Uterus (tissue), 2 donors: ENCODE results near the gene IQCE.

ENCODE experiments used
- CTCF ChIP-seq, 4 experiments: fragments of 200-600 bp in 2 of 4; fragments of 450-650 bp in 2 of 4; sonication (generic) in 2 of 4; IDR thresholded peaks; one replicate each; pipeline ENCODE4 v1.5.1; 2016 to 2019; ENCODE audit warnings: antibody characterized with exemption in 4 of 4, mild to moderate bottlenecking in 2 of 4, moderate library complexity in 1 of 4
- POLR2A ChIP-seq, 2 donors: fragments of 450-650 bp; IDR thresholded peaks; one replicate each; pipeline ENCODE4 v1.6.1; 2016; ENCODE audit warnings: antibody characterized with exemption in 2 of 2, mild to moderate bottlenecking in 1 of 2, moderate library complexity in 1 of 2

DNA sequence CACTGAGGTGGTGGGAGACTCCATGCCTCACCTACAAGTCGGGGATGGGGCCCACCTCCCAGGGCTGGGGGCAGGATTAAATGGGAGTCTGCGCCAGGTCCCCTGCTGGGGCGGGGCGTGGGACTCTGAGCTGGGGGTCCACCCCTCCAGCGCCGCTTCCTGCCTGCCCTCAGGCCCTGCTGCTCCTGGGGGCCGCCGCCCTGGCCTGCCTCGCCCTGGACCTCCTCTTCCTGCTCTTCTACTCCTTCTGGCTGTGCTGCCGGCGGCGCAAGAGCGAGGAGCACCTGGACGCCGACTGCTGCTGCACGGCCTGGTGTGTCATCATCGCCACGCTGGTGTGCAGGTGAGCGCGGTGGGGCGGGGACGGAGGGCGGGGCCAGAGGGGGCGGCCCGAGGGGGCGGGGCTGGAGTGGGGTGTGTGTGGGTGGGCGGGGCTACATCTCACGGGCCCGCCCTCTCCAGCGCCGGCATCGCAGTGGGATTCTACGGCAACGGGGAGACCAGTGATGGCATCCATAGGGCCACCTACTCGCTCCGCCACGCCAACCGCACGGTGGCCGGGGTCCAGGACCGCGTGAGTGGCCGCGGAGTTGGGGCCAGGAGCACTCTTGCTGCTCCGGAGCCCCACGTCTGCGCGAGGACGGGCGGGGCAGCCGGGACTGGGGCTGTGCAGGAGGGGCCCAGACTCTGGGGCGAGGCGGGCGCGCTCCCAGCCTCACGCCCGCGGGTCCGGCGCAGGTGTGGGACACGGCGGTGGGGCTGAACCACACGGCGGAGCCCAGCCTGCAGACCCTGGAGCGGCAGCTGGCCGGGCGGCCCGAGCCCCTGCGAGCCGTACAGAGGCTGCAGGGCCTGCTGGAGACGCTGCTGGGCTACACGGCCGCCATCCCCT is 88.1 kb downstream of the IQCE start:
- TF ChIP-seq CTCF (IDR thresholded peaks at IDR 0.05), result no peak
- TF ChIP-seq POLR2A (IDR thresholded peaks at IDR 0.05), result no peak
